ENCODE results near the gene ACAD10. TPM values are rescaled to one million over a fixed set of nuclear protein-coding genes. Genes with fewer than 3 reads are reported as not detected.

Gene ACAD10
- total and polyA plus RNA-seq, 2 of the 13 experiments (the other 11 are each of a cell fraction or from before 2014, with no cell fraction given): 15.2 to 16.3 TPM

DNA sequence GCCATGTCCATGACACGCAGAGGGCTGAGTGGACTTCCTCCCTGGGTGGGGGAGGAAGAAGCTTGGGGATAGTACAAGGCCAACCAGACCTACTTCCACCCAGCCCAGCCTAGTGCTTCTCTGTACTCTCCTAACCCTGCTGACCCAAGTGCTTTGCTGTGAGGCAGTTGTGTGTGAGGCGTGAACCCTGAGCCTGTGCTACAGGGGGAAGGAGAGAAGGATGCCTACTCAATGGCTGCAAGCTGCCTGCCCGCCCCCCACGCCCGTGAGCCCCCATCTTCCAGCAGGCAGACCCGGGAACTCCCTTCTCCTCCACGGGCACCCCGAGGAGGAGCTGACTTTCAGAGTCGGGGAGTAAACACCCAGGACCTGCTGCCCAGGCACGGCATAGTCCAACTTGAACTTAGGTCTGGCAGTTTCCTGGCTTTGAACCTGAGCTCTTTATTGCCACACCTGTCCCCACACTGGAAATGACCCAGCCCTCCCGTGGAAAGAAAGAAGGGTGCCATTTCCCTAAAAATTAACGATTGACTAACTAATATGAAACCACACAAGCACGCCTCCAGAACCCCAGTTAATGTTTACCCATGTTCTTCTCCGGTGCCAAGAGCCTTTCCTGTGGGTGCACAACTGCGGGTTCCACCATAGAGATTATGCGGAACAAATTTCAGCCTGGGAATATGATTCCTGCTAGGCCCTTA, 91.6 kb downstream of the ACAD10 start (continued):
- TF ChIP-seq GPN1 (CRISPR knock-in tag; IDR thresholded peaks at IDR 0.05; ENCODE audit: borderline replicate concordance) (no peak), ZNF337 (CRISPR knock-in tag; IDR thresholded peaks at IDR 0.05; ENCODE audit: borderline replicate concordance, low read depth) (no peak), ZNF367 (CRISPR knock-in tag; IDR thresholded peaks at IDR 0.05; ENCODE audit: borderline replicate concordance) (no peak), CENPT (CRISPR knock-in tag; IDR thresholded peaks at IDR 0.05; ENCODE audit: low read depth) (no peak), LCORL (IDR thresholded peaks at IDR 0.05) (no peak), LCORL (CRISPR knock-in tag; IDR thresholded peaks at IDR 0.05) (peak; percentile 88), GRHL1 (CRISPR knock-in tag; conservative IDR thresholded peaks at IDR 0.05) (no peak), AGO2 (optimal IDR thresholded peaks at IDR 0.05; ENCODE audit: low read depth, low read length) (no peak), ZFP36L2 (CRISPR knock-in tag; IDR thresholded peaks at IDR 0.05) (no peak), RNF2 (conservative IDR thresholded peaks at IDR 0.05; ENCODE audit: low read depth) (no peak), PPARG (CRISPR knock-in tag; conservative IDR thresholded peaks at IDR 0.05) (0 out of 2 replicates have a peak, but pooled peaks have one; percentile 25), KLF6 (CRISPR knock-in tag; IDR thresholded peaks at IDR 0.05) (peak; percentile 74; the same call in 1 of the 2 replicates), HMGA1 (CRISPR knock-in tag; conservative IDR thresholded peaks at IDR 0.05) (no peak), ZFX (CRISPR knock-in tag; IDR thresholded peaks at IDR 0.05; ENCODE audit: low read depth) (no peak), THAP11 (CRISPR knock-in tag; IDR thresholded peaks at IDR 0.05) (peak; percentile 49), PHB2 (IDR thresholded peaks at IDR 0.05; ENCODE audit: partially characterized antibody) (no peak)
- TF ChIP-seq, protein P1, sequence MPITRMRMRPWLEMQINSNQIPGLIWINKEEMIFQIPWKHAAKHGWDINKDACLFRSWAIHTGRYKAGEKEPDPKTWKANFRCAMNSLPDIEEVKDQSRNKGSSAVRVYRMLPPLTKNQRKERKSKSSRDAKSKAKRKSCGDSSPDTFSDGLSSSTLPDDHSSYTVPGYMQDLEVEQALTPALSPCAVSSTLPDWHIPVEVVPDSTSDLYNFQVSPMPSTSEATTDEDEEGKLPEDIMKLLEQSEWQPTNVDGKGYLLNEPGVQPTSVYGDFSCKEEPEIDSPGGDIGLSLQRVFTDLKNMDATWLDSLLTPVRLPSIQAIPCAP (CRISPR knock-in tag; IDR thresholded peaks at IDR 0.05; ENCODE audit: low read depth): no peak
- TF ChIP-seq, protein P2, sequence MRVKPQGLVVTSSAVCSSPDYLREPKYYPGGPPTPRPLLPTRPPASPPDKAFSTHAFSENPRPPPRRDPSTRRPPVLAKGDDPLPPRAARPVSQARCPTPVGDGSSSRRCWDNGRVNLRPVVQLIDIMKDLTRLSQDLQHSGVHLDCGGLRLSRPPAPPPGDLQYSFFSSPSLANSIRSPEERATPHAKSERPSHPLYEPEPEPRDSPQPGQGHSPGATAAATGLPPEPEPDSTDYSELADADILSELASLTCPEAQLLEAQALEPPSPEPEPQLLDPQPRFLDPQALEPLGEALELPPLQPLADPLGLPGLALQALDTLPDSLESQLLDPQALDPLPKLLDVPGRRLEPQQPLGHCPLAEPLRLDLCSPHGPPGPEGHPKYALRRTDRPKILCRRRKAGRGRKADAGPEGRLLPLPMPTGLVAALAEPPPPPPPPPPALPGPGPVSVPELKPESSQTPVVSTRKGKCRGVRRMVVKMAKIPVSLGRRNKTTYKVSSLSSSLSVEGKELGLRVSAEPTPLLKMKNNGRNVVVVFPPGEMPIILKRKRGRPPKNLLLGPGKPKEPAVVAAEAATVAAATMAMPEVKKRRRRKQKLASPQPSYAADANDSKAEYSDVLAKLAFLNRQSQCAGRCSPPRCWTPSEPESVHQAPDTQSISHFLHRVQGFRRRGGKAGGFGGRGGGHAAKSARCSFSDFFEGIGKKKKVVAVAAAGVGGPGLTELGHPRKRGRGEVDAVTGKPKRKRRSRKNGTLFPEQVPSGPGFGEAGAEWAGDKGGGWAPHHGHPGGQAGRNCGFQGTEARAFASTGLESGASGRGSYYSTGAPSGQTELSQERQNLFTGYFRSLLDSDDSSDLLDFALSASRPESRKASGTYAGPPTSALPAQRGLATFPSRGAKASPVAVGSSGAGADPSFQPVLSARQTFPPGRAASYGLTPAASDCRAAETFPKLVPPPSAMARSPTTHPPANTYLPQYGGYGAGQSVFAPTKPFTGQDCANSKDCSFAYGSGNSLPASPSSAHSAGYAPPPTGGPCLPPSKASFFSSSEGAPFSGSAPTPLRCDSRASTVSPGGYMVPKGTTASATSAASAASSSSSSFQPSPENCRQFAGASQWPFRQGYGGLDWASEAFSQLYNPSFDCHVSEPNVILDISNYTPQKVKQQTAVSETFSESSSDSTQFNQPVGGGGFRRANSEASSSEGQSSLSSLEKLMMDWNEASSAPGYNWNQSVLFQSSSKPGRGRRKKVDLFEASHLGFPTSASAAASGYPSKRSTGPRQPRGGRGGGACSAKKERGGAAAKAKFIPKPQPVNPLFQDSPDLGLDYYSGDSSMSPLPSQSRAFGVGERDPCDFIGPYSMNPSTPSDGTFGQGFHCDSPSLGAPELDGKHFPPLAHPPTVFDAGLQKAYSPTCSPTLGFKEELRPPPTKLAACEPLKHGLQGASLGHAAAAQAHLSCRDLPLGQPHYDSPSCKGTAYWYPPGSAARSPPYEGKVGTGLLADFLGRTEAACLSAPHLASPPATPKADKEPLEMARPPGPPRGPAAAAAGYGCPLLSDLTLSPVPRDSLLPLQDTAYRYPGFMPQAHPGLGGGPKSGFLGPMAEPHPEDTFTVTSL (CRISPR knock-in tag; IDR thresholded peaks at IDR 0.05; ENCODE audit: borderline replicate concordance): no peak
- TF ChIP-seq, protein P3, sequence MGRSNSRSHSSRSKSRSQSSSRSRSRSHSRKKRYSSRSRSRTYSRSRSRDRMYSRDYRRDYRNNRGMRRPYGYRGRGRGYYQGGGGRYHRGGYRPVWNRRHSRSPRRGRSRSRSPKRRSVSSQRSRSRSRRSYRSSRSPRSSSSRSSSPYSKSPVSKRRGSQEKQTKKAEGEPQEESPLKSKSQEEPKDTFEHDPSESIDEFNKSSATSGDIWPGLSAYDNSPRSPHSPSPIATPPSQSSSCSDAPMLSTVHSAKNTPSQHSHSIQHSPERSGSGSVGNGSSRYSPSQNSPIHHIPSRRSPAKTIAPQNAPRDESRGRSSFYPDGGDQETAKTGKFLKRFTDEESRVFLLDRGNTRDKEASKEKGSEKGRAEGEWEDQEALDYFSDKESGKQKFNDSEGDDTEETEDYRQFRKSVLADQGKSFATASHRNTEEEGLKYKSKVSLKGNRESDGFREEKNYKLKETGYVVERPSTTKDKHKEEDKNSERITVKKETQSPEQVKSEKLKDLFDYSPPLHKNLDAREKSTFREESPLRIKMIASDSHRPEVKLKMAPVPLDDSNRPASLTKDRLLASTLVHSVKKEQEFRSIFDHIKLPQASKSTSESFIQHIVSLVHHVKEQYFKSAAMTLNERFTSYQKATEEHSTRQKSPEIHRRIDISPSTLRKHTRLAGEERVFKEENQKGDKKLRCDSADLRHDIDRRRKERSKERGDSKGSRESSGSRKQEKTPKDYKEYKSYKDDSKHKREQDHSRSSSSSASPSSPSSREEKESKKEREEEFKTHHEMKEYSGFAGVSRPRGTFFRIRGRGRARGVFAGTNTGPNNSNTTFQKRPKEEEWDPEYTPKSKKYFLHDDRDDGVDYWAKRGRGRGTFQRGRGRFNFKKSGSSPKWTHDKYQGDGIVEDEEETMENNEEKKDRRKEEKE (IDR thresholded peaks at IDR 0.05): no peak

Data from HepG2 (cell line).